ENCODE data around the gene MRPL47. TPM values are rescaled to one million over a fixed set of nuclear protein-coding genes. Genes with fewer than 3 reads are reported as not detected.

Gene MRPL47
- total and polyA plus RNA-seq, 2 of the 13 experiments (the other 11 are each of a cell fraction or from before 2014, with no cell fraction given), result 36.1 to 83.8 TPM

DNA sequence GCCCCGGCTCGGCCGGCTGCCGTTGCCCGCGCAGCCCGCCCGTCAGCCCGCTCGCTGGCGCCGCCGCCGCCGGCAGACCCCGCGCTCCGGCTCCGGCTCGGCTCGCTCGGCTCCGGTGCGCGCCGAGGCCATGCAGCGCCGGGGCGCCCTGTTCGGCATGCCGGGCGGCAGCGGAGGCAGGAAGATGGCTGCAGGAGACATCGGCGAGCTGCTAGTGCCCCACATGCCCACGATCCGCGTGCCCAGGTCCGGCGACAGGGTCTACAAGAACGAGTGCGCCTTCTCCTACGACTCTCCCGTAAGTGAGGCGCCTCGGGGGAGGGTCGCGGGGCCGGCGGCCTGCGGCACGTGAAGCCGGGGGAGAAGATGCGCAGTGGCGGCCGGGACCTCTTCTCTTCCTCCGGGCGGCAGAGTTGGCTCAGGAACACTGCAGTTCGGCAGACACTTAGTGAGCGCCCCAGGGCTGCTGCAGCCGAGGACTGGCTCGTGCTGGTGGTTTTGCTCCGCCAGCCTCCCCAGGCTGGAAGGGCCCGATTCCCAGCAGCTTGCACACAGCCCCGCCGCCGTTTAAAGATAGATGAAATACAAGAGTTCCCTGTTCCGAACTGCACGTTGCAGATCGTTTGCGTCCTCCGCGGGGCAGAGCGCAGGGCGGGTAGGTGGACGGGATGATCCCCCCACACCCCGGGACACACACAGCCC is 48.8 kb upstream of the MRPL47 start (continued):
- TF ChIP-seq, protein P1, sequence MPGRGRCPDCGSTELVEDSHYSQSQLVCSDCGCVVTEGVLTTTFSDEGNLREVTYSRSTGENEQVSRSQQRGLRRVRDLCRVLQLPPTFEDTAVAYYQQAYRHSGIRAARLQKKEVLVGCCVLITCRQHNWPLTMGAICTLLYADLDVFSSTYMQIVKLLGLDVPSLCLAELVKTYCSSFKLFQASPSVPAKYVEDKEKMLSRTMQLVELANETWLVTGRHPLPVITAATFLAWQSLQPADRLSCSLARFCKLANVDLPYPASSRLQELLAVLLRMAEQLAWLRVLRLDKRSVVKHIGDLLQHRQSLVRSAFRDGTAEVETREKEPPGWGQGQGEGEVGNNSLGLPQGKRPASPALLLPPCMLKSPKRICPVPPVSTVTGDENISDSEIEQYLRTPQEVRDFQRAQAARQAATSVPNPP (CRISPR knock-in tag; IDR thresholded peaks at IDR 0.05), result no peak
- TF ChIP-seq KDM5A (IDR thresholded peaks at IDR 0.05; ENCODE audit: borderline replicate concordance, low read length) (no peak), RBAK (CRISPR knock-in tag; IDR thresholded peaks at IDR 0.05) (no peak), ZNF644 (CRISPR knock-in tag; IDR thresholded peaks at IDR 0.05; ENCODE audit: low read depth) (no peak), ZNF749 (CRISPR knock-in tag; IDR thresholded peaks at IDR 0.05; ENCODE audit: borderline replicate concordance) (no peak), MED13 (CRISPR knock-in tag; IDR thresholded peaks at IDR 0.05) (no peak), ZBED4 (CRISPR knock-in tag; IDR thresholded peaks at IDR 0.05; ENCODE audit: borderline replicate concordance) (no peak), DMAP1 (CRISPR knock-in tag; IDR thresholded peaks at IDR 0.05) (no peak; the same call in 1 of the 2 replicates), ATF1 (CRISPR knock-in tag; IDR thresholded peaks at IDR 0.05) (no peak), ZNF703 (CRISPR knock-in tag; IDR thresholded peaks at IDR 0.05; ENCODE audit: borderline replicate concordance) (no peak), CC2D1A (CRISPR knock-in tag; IDR thresholded peaks at IDR 0.05) (no peak), ZNF121 (CRISPR knock-in tag; IDR thresholded peaks at IDR 0.05) (no peak), THYN1 (CRISPR knock-in tag; IDR thresholded peaks at IDR 0.05; ENCODE audit: borderline replicate concordance, low read depth) (no peak), ZFY (CRISPR knock-in tag; IDR thresholded peaks at IDR 0.05) (peak; percentile 80), ZNF280B (CRISPR knock-in tag; IDR thresholded peaks at IDR 0.05; ENCODE audit: borderline replicate concordance) (peak; percentile 75; the same call in 1 of the 2 replicates), ZNF792 (CRISPR knock-in tag; IDR thresholded peaks at IDR 0.05) (no peak; the same call in 1 of the 2 replicates), RBM39 (IDR thresholded peaks at IDR 0.05; ENCODE audit: low read depth, low read length, poor library complexity, severe bottlenecking) (no peak), KDM1A (CRISPR knock-in tag; IDR thresholded peaks at IDR 0.05) (no peak), ZNF260 (CRISPR knock-in tag; IDR thresholded peaks at IDR 0.05; ENCODE audit: borderline replicate concordance, low read depth) (no peak), ZNF3 (CRISPR knock-in tag; IDR thresholded peaks at IDR 0.05) (no peak), RFX1 (IDR thresholded peaks at IDR 0.05) (no peak)
- TF ChIP-seq, protein P2, sequence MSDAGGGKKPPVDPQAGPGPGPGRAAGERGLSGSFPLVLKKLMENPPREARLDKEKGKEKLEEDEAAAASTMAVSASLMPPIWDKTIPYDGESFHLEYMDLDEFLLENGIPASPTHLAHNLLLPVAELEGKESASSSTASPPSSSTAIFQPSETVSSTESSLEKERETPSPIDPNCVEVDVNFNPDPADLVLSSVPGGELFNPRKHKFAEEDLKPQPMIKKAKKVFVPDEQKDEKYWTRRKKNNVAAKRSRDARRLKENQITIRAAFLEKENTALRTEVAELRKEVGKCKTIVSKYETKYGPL (CRISPR knock-in tag; IDR thresholded peaks at IDR 0.05), result no peak
- TF ChIP-seq, protein P3, sequence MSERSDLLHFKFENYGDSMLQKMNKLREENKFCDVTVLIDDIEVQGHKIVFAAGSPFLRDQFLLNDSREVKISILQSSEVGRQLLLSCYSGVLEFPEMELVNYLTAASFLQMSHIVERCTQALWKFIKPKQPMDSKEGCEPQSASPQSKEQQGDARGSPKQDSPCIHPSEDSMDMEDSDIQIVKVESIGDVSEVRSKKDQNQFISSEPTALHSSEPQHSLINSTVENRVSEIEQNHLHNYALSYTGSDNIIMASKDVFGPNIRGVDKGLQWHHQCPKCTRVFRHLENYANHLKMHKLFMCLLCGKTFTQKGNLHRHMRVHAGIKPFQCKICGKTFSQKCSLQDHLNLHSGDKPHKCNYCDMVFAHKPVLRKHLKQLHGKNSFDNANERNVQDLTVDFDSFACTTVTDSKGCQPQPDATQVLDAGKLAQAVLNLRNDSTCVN (CRISPR knock-in tag; IDR thresholded peaks at IDR 0.05; ENCODE audit: borderline replicate concordance), result 0 out of 2 replicates have a peak, but pooled peaks have one; percentile 45
